GM12872 (cell line): Measurements from ENCODE around the gene C1S.

ENCODE experiments used
- TF ChIP-seq, protein P1 (sequence below): IDR thresholded peaks from 3 replicates; pipeline ENCODE4 v1.5.1; 2011; ENCODE audit warnings: low read depth, mild to moderate bottlenecking, low read length, moderate library complexity; ENCODE audit not compliant: insufficient read depth

The C1S gene

DNA sequence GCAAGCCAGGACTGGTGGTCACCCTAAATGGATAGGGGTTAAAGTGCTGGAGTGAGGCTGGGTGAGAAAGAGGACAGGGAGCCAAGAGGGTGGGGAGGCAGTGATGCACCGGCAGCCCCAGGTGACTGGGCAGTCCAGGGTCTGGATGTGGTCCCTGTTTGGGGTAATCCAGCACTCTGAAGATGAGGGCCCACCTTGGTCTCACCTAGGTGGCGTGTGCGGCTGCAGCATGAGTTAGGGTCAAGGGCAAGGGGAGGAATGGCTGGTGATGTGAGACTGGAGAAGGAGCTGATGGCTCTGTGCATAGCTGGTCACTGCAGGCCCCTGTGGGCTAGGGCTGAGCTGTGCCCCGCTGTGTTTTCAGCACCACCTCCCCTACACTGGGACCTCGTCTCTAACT lies 50.1 kb downstream of the C1S start:
- TF ChIP-seq, protein P1, sequence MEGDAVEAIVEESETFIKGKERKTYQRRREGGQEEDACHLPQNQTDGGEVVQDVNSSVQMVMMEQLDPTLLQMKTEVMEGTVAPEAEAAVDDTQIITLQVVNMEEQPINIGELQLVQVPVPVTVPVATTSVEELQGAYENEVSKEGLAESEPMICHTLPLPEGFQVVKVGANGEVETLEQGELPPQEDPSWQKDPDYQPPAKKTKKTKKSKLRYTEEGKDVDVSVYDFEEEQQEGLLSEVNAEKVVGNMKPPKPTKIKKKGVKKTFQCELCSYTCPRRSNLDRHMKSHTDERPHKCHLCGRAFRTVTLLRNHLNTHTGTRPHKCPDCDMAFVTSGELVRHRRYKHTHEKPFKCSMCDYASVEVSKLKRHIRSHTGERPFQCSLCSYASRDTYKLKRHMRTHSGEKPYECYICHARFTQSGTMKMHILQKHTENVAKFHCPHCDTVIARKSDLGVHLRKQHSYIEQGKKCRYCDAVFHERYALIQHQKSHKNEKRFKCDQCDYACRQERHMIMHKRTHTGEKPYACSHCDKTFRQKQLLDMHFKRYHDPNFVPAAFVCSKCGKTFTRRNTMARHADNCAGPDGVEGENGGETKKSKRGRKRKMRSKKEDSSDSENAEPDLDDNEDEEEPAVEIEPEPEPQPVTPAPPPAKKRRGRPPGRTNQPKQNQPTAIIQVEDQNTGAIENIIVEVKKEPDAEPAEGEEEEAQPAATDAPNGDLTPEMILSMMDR: no peak

- TF ChIP-seq, protein P1: no peak
These were observed 51.5 kb downstream of the C1S start for GRCh38 chr12:7112041-7112440.

DNA sequence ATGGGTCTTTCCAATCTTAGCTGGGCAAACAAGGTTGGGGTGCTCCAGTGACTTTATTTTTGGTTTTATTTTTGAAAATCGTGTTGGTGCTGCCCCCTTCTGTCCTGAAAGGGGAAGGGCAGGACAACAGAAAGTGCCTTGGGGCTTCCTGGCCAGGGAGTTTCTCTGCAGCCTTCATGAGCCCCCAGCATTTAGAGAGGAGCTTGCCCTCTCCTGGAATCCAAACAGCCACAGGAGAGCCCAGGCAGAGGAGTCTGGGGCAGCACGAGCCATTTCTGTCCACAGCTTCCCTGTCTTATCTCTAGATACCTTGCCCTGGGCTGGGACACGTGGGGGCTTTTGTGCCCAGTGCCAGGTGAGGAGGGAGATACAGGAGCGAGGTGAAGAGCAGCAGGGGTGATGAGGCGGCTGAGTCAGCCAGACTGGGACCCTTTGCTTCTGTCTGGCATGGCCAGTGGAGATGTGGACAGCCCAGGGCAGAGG lies 52.9 kb downstream of the C1S start:
- TF ChIP-seq, protein P1: peak; percentile 80

DNA sequence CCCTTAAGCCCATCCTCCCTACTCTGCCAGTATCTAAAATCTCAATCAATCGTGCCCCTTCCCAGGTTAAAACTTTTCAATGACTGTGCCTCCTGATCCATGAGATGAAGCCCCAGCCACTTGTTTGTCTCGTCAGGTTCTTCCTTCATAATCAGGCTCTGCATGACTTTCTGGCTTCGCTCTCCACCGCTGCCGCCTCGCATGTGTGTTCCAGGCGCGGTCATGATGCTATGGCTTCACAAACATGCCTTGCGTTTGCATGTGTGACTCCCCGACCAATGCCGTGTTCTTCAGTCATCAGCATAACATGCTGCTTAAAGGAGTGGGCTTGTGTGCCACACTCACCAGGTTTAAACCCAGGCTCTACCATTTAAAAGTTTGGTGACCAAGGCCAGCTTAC lies 53.5 kb downstream of the C1S start:
- TF ChIP-seq, protein P1: no peak

DNA sequence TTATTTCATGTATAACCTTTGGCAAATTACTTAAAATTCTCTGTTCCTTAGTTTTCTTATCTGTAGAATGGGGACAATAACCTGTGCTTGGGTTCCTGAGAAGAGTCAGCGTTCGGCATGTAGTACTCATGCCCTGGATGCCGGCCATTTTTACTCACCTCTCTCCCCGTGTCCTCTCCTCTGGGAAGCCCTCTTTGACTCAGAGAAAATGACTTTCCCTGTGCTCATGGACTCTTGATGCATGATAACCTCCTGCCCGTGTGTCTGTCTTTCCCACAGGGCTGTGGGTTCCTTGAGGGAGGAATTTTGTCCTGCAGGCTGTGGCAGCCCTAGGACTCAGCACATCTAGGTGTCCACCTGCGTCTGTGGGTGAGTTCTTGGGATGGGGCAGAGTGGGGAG lies 54.3 kb downstream of the C1S start:
- TF ChIP-seq, protein P1: no peak

DNA sequence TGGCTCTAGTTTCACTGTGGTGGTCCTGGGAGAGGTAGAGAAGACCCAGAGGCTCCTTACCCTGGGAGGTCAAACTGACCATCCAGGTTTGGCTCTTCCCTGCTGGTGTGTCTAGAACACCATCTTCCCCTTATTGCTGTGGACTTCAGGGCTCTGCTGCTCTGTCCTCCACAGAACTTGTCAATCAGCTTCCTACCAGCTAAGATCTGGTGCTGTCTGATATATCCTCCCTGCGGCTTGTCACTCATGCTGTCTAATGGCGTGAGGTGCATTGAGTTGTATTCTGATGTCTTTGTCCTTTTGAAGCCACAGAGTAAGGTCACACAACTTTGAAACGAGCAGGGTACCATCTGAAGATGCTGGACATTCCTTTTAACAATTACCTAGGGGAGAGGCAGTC lies 55.7 kb downstream of the C1S start:
- TF ChIP-seq, protein P1: no peak

- TF ChIP-seq, protein P1: no peak
These were observed 56.4 kb downstream of the C1S start for GRCh38 chr12:7116916-7117315.

GRCh38 chr12:7117670-7118069 lies 57.2 kb downstream of the C1S start:
- TF ChIP-seq, protein P1: no peak
